ENCODE measurements around the gene KLHL3. TPM values are rescaled to one million over a fixed set of nuclear protein-coding genes. Genes with fewer than 3 reads are reported as not detected.

Gene KLHL3
- total RNA-seq, 1 experiment from 2014 or later: 16.9 TPM

DNA sequence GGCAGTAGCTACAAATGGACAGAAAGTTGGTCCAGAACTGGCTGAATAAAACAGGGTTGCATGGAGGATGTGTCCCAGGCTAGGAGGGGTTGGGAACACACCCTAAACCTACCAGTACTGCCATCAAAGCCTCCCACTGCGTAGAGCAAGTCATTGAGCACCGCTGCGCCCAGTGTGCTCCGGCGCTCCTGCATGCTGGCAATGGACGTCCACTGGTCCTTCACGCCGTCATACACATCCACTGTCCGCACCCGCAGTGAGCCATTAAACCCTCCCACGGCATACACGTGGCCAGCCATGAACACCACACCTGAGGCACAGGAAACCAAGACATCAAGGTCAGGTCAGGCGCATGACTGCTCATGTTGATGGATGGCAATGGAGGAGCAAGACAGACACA lies 97.0 kb downstream of the KLHL3 start:
- Mint-ChIP-seq H3K4me1 (ENCODE audit: low read depth, unreplicated experiment) (no peaks in the 10 kb centered on the region), H3K4me3 (ENCODE audit: low read depth, unreplicated experiment) (no peak overlapping the region), H3K27ac (ENCODE audit: unreplicated experiment) (no peak overlapping the region), H3K36me3 (ENCODE audit: insufficient read depth, unreplicated experiment) (no peaks in the 10 kb centered on the region), H3K27me3 (ENCODE audit: unreplicated experiment) (no peaks in the 10 kb centered on the region), H3K9me3 (ENCODE audit: low read depth, unreplicated experiment) (no peaks in the 10 kb centered on the region)
- DNase-seq: no peak
- TF ChIP-seq, protein P1, sequence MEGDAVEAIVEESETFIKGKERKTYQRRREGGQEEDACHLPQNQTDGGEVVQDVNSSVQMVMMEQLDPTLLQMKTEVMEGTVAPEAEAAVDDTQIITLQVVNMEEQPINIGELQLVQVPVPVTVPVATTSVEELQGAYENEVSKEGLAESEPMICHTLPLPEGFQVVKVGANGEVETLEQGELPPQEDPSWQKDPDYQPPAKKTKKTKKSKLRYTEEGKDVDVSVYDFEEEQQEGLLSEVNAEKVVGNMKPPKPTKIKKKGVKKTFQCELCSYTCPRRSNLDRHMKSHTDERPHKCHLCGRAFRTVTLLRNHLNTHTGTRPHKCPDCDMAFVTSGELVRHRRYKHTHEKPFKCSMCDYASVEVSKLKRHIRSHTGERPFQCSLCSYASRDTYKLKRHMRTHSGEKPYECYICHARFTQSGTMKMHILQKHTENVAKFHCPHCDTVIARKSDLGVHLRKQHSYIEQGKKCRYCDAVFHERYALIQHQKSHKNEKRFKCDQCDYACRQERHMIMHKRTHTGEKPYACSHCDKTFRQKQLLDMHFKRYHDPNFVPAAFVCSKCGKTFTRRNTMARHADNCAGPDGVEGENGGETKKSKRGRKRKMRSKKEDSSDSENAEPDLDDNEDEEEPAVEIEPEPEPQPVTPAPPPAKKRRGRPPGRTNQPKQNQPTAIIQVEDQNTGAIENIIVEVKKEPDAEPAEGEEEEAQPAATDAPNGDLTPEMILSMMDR (IDR thresholded peaks at IDR 0.05; ENCODE audit: unreplicated experiment): no peak
- intact Hi-C loops (cut with micrococcal nuclease; ENCODE audit: unreplicated experiment): loop anchor here (10.0 kb wide), 1 partner anchor 496 kb away; the partner anchor contains the start of gene NME5
- CTCF ChIA-PET: no interaction called here
- no TSS peak for BruUV-seq (replicated peaks)

DNA sequence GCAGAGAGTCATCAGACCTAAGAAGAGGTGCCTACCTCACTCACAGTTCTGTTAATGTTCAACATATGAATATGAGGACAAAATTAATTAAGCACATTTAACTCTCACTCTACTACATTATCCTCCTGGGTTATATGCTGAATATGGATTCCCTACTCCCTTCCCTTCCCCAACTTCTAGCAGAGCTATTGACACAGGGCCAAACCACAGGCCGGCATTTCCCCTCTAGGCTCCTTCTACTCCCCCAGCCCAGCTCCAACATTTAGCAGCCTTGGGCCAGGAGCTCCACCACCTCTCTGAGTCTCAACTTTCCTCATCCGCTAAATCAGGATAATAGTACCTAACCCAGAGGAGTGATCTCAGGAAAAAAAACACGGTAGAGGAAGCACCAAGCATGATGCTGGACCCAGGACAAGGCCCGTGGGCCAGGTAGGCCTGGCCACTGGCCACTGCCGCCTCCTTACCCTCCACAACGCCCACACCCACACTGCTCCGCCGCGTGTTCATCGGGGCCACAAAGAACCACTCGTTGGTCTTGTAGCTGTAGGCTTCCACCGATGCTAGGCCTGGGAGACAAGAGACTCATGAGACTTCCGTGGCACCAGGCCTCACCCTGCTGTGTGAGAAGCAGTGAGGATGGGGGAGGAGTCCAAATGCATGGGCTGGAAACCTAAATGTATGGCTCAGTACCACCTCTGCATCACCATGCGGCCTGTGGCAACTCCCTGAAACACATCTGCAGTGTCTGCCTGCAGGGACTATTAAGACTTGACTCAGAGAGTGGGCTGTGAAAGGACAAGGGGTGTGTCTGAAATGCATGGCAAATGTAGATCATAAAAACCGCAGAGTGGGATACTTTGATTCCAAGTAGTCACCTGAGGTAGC lies 98.8 kb downstream of the KLHL3 start:
- no TSS peak for BruUV-seq (replicated peaks)
- no peaks in the 10 kb centered on the region for H3K36me3 Mint-ChIP-seq (ENCODE audit: insufficient read depth, unreplicated experiment)
- H3K9me3 Mint-ChIP-seq (ENCODE audit: low read depth, unreplicated experiment): peaks cover 2% of the 10 kb centered on the region
- CTCF ChIA-PET: no interaction called here
- no peaks in the 10 kb centered on the region for H3K4me1 Mint-ChIP-seq (ENCODE audit: low read depth, unreplicated experiment)
- no peaks in the 10 kb centered on the region for H3K27me3 Mint-ChIP-seq (ENCODE audit: unreplicated experiment)
- TF ChIP-seq, protein P1 (IDR thresholded peaks at IDR 0.05; ENCODE audit: unreplicated experiment): no peak
- no peak overlapping the region for H3K4me3 Mint-ChIP-seq (ENCODE audit: low read depth, unreplicated experiment)
- H3K27ac Mint-ChIP-seq (ENCODE audit: unreplicated experiment): no peak overlapping the region
- DNase-seq: no peak
- intact Hi-C loops (cut with micrococcal nuclease; ENCODE audit: unreplicated experiment): loop anchor here (10.0 kb wide), 1 partner anchor 498 kb away; the partner anchor contains the start of gene NME5

DNA sequence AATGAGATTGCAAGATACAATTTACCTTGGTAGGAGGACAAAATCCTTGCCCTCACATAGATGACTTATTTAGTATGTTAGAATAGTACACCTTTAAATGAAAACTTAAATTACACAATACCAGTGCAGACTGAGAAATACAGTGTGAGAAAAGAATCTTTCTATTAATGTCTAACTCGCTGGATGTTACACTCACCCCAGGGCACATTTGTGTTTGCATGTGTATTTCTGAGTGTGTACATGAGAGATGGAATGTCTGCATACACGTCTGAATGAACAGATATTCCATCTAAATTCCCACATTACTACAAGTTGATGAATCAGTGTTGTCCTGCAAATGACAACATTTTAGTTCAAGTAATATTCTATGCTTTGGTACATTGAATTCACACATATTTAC lies 99.8 kb downstream of the KLHL3 start:
- Mint-ChIP-seq H3K27ac (ENCODE audit: unreplicated experiment) (no peak overlapping the region), H3K27me3 (ENCODE audit: unreplicated experiment) (no peaks in the 10 kb centered on the region), H3K36me3 (ENCODE audit: insufficient read depth, unreplicated experiment) (no peaks in the 10 kb centered on the region), H3K9me3 (ENCODE audit: low read depth, unreplicated experiment) (peaks cover 2% of the 10 kb centered on the region), H3K4me1 (ENCODE audit: low read depth, unreplicated experiment) (no peaks in the 10 kb centered on the region), H3K4me3 (ENCODE audit: low read depth, unreplicated experiment) (no peak overlapping the region)
- TF ChIP-seq, protein P1 (IDR thresholded peaks at IDR 0.05; ENCODE audit: unreplicated experiment): no peak
- CTCF ChIA-PET: no interaction called here
- no peak for DNase-seq
- intact Hi-C loops (cut with micrococcal nuclease; ENCODE audit: unreplicated experiment): loop anchor here (10.0 kb wide), 1 partner anchor 499 kb away; the partner anchor contains the start of gene NME5
- BruUV-seq (replicated peaks): no TSS peak

DNA sequence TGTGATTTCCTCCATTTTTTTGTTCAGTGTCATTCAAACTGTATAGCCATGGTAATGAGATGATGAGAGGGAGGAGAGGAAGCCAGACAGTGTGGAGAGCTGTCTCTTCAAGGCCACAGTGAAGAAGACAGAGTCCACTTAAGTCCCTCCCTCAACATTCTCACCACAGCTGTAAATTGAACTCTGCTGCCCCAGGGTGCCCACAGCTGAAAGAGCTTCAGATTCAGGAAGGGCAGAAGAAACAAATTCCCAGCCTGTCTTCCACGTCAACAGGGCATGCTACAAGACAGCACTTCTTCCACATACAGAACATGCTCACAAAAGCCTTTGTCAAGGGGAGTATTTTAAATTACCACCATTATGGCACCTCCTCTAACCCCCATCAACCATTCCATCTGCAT lies 100.4 kb downstream of the KLHL3 start:
- Mint-ChIP-seq H3K4me3 (ENCODE audit: low read depth, unreplicated experiment) (no peak overlapping the region), H3K9me3 (ENCODE audit: low read depth, unreplicated experiment) (peaks cover 2% of the 10 kb centered on the region), H3K4me1 (ENCODE audit: low read depth, unreplicated experiment) (no peaks in the 10 kb centered on the region), H3K36me3 (ENCODE audit: insufficient read depth, unreplicated experiment) (no peaks in the 10 kb centered on the region), H3K27ac (ENCODE audit: unreplicated experiment) (no peak overlapping the region), H3K27me3 (ENCODE audit: unreplicated experiment) (no peaks in the 10 kb centered on the region)
- TF ChIP-seq, protein P1 (IDR thresholded peaks at IDR 0.05; ENCODE audit: unreplicated experiment): no peak
- BruUV-seq (replicated peaks): no TSS peak
- intact Hi-C loops (cut with micrococcal nuclease; ENCODE audit: unreplicated experiment): loop anchor here (10.0 kb wide), 1 partner anchor 499 kb away; the partner anchor contains the start of gene NME5
- CTCF ChIA-PET: interaction anchor here (0.8 kb wide), 1 partner anchor 25 kb away, joined by 3 read pairs; no protein-coding TSS in a partner anchor
- DNase-seq: no peak
